Neural cell (in vitro differentiated cells): ENCODE data around the gene AMZ1. TPM values are rescaled to one million over a fixed set of nuclear protein-coding genes. Genes with fewer than 3 reads are reported as not detected.

Experiments used
- H2AFZ ChIP-seq: fragments of 200-600, 300-800 bp; sonication (generic), shearing (Covaris generic); 2 replicates; pipeline ENCODE4 v1.6.0; 2014; ENCODE audit warnings: low read depth, mild to moderate bottlenecking, antibody characterized with exemption, low read length, moderate library complexity
- H3F3A ChIP-seq: fragments of 200-600 bp; shearing (Covaris generic); 2 replicates; pipeline ENCODE4 v1.6.1; 2016; ENCODE audit warnings: mild to moderate bottlenecking, moderate library complexity, mixed read lengths, antibody characterized with exemption, low read length; ENCODE audit not compliant: insufficient read depth, poor library complexity, severe bottlenecking
- H3K27ac ChIP-seq: fragments of 200-600, 300-800 bp; sonication (generic), shearing (Covaris generic); 2 replicates; pipeline ENCODE4 v1.5.1; 2014; ENCODE audit warnings: mild to moderate bottlenecking, low read length, moderate library complexity
- H3K27me3 ChIP-seq: fragments of 300-800, 200-600 bp; sonication (generic), shearing (Covaris generic); 2 replicates; pipeline ENCODE4 v1.6.0; 2014; ENCODE audit warnings: mild to moderate bottlenecking, low read depth, low read length, moderate library complexity; ENCODE audit not compliant: insufficient read depth
- H3K36me3 ChIP-seq: fragments of 300-800, 200-600 bp; sonication (generic), shearing (Covaris generic); 2 replicates; pipeline ENCODE4 v1.5.1; 2014; ENCODE audit warnings: mild to moderate bottlenecking, antibody characterized with exemption, low read length, moderate library complexity; ENCODE audit not compliant: insufficient read depth
- H3K4me2 ChIP-seq: fragments of 300-800, 200-600 bp; sonication (generic), shearing (Covaris generic); 2 replicates; pipeline ENCODE4 v1.6.0; 2014; ENCODE audit warnings: mild to moderate bottlenecking, low read length
- H3K4me3 ChIP-seq: fragments of 300-800, 200-600 bp; sonication (generic), shearing (Covaris generic); 2 replicates; pipeline ENCODE4 v1.5.1; 2014; ENCODE audit warnings: mild to moderate bottlenecking, low read length, moderate library complexity
- H3K79me2 ChIP-seq: fragments of 200-600 bp; shearing (Covaris generic); replicated peaks from 2 replicates; pipeline ENCODE4 v1.6.0; 2014; ENCODE audit warnings: mild to moderate bottlenecking, low read length, moderate library complexity; ENCODE audit not compliant: insufficient read depth
- H3K9ac ChIP-seq: fragments of 300-800, 200-600 bp; sonication (generic), shearing (Covaris generic); 2 replicates; pipeline ENCODE4 v1.6.1; 2016; ENCODE audit warnings: mild to moderate bottlenecking, low read length, mixed read lengths
- H3K9me2 ChIP-seq: fragments of 200-600 bp; shearing (Covaris generic); 2 replicates; pipeline ENCODE4 v1.6.1; 2016; ENCODE audit warnings: mild to moderate bottlenecking, low read length, mixed read lengths; ENCODE audit not compliant: insufficient read depth
- H3K9me3 ChIP-seq: fragments of 200-600, 300-800 bp; sonication (generic), shearing (Covaris generic); 2 replicates; pipeline ENCODE4 v1.6.1; 2016; ENCODE audit warnings: mild to moderate bottlenecking, mixed run types, low read length, moderate library complexity, mixed read lengths
- H4K20me1 ChIP-seq: fragments of 200-600 bp; shearing (Covaris generic); 2 replicates; pipeline ENCODE4 v1.6.1; 2016; ENCODE audit warnings: mild to moderate bottlenecking, mixed run types; ENCODE audit not compliant: insufficient read depth
- CTCF ChIP-seq: fragments of 450-650 bp; IDR thresholded peaks from 2 replicates; pipeline ENCODE4 v1.5.1; 2014; ENCODE audit warnings: antibody characterized with exemption, mild to moderate bottlenecking, moderate library complexity; ENCODE audit not compliant: poor library complexity, severe bottlenecking
- EP300 ChIP-seq: fragments of 450-650 bp; conservative IDR thresholded peaks from 2 replicates; pipeline ENCODE4 v1.6.1; 2014; ENCODE audit warnings: antibody characterized with exemption, mild to moderate bottlenecking, moderate library complexity; ENCODE audit not compliant: poor library complexity, severe bottlenecking
- EZH2 ChIP-seq: fragments of 200-600, 300-800 bp; shearing (Covaris generic), sonication (generic); IDR thresholded peaks from 2 replicates; pipeline ENCODE4 v1.6.1; 2014; ENCODE audit warnings: antibody characterized with exemption, low read length, borderline replicate concordance, mild to moderate bottlenecking; ENCODE audit not compliant: insufficient read depth, poor library complexity, severe bottlenecking
- MXI1 ChIP-seq: fragments of 450-650 bp; conservative IDR thresholded peaks from 2 replicates; pipeline ENCODE4 v1.6.1; 2014; ENCODE audit warnings: antibody characterized with exemption, mild to moderate bottlenecking; ENCODE audit not compliant: poor library complexity, severe bottlenecking
- POLR2AphosphoS5 ChIP-seq: IDR thresholded peaks from 2 replicates; pipeline ENCODE4 v1.6.1; 2012
- RAD21 ChIP-seq: fragments of 450-650 bp; conservative IDR thresholded peaks from 2 replicates; pipeline ENCODE4 v1.6.1; 2014; ENCODE audit warnings: antibody characterized with exemption, mild to moderate bottlenecking, moderate library complexity
- REST ChIP-seq: IDR thresholded peaks from 2 replicates; pipeline ENCODE4 v1.6.1; 2012; ENCODE audit warnings: borderline replicate concordance
- SMC3 ChIP-seq: fragments of 450-650 bp; conservative IDR thresholded peaks from 2 replicates; pipeline ENCODE4 v1.6.1; 2014; ENCODE audit warnings: antibody characterized with exemption, mild to moderate bottlenecking, moderate library complexity; ENCODE audit not compliant: poor library complexity
- TAF1 ChIP-seq: IDR thresholded peaks from 2 replicates; pipeline ENCODE4 v1.6.1; 2012; ENCODE audit warnings: low read depth
- polyA plus RNA-seq: library from polyadenylated mRNA; depleted of rRNA; stranded (reverse); fragments of >200 nt; gene quantifications from 2 replicates; pipeline ENCODE4 v1.2.3, GENCODE V29; 2014

The AMZ1 gene
- polyA plus RNA-seq, 1 donor from 2014 or later: not detected

- no peaks in the 10 kb centered on the region for H4K20me1 ChIP-seq
- H3K27me3 ChIP-seq: no peaks in the 10 kb centered on the region
- H3K9ac ChIP-seq: no peak overlapping the region
- no peaks in the 10 kb centered on the region for H3F3A ChIP-seq
- H3K9me3 ChIP-seq: no peaks in the 10 kb centered on the region
- TF ChIP-seq POLR2AphosphoS5 (no peak), EZH2 (no peak), SMC3 (no peak), TAF1 (no peak), RAD21 (no peak), REST (no peak), MXI1 (no peak), CTCF (no peak), EP300 (no peak)
- H3K27ac ChIP-seq: no peak overlapping the region
- H3K9me2 ChIP-seq: no peaks in the 10 kb centered on the region
- no peak overlapping the region for H2AFZ ChIP-seq
- H3K36me3 ChIP-seq: no peaks in the 10 kb centered on the region
- no peaks in the 10 kb centered on the region for H3K79me2 ChIP-seq
- no peak overlapping the region for H3K4me3 ChIP-seq
- H3K4me2 ChIP-seq: no peak overlapping the region
Observed at GRCh38 chr7:2651847-2652735, 35.9 kb upstream of the AMZ1 start.

GRCh38 chr7:2652736-2653060, 35.3 kb upstream of the AMZ1 start:
- H3K27me3 ChIP-seq: no peaks in the 10 kb centered on the region
- H3K9me2 ChIP-seq: no peaks in the 10 kb centered on the region
- no peaks in the 10 kb centered on the region for H4K20me1 ChIP-seq
- H3K9me3 ChIP-seq: no peaks in the 10 kb centered on the region
- no peaks in the 10 kb centered on the region for H3K79me2 ChIP-seq
- no peaks in the 10 kb centered on the region for H3K36me3 ChIP-seq
- no peak overlapping the region for H2AFZ ChIP-seq
- H3F3A ChIP-seq: no peaks in the 10 kb centered on the region
- TF ChIP-seq TAF1 (no peak), SMC3 (no peak), CTCF (no peak), RAD21 (no peak), EZH2 (no peak), REST (no peak), MXI1 (no peak), POLR2AphosphoS5 (no peak), EP300 (no peak)
- H3K4me2 ChIP-seq: no peak overlapping the region
- no peak overlapping the region for H3K4me3 ChIP-seq
- H3K27ac ChIP-seq: no peak overlapping the region
- no peak overlapping the region for H3K9ac ChIP-seq
